ENCODE measurements around the gene CAMK2G.
A peak's percentile ranks its signal among the peaks of the same experiment; 100 is the strongest.

Gene CAMK2G

DNA sequence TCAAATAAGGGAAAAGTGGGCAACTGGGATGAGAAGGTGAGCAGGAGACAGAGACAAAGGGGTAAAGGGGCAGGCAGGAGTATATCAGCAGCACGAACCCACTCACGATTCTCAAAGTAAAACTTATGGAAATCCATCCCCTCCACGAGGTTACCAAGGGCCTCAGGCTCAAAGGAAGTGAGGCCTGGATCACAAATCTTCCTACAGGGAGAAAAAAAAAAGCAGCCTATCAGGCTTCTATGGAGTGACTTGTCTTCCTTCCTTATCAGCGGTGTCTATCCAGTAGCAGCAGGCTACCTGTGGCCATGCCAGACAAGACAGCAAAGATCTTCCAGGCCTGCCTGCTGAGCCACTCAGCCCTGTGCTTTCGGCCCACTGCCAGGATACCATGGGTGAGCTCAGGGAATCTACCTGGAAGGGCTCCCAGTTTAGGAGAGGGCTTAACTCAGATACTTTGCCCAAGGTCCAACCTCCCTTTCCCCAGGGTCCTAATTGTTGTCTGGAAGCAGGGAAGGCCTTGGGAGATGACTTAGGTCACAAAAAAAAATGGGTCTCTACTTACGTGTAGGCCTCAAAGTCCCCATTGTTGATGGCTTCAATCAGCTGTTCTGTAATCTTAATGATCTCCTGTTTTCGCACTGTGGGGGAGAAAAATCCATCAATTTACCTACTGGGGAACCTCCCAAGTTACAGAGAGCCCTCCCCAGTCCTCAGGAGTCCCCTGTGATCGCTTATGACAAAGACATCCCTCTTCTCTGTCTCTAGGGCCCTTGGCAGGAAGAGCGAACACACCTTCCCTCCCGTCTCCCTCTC is 57.2 kb downstream of the CAMK2G start:
- FAIRE-seq = no peak
- no peak for DNase-seq (ENCODE audit: insufficient read length, low spot score)

DNA sequence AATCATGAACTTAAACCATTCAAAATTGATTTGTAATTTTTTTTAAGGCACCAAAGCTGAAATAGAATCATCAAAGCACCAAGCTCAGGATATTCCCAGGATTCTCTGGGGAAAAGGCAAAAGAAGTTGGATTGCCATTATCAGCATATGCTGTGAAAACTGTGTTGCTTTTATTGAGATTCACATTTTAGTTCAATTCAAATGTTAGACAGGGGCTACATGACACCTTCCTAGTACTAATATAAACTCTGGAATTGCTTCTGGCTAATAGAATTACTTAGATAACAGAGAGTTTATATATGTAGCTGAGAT is 58.7 kb downstream of the CAMK2G start:
- no peak for FAIRE-seq
- DNase-seq (ENCODE audit: insufficient read length, low spot score) = no peak

DNA sequence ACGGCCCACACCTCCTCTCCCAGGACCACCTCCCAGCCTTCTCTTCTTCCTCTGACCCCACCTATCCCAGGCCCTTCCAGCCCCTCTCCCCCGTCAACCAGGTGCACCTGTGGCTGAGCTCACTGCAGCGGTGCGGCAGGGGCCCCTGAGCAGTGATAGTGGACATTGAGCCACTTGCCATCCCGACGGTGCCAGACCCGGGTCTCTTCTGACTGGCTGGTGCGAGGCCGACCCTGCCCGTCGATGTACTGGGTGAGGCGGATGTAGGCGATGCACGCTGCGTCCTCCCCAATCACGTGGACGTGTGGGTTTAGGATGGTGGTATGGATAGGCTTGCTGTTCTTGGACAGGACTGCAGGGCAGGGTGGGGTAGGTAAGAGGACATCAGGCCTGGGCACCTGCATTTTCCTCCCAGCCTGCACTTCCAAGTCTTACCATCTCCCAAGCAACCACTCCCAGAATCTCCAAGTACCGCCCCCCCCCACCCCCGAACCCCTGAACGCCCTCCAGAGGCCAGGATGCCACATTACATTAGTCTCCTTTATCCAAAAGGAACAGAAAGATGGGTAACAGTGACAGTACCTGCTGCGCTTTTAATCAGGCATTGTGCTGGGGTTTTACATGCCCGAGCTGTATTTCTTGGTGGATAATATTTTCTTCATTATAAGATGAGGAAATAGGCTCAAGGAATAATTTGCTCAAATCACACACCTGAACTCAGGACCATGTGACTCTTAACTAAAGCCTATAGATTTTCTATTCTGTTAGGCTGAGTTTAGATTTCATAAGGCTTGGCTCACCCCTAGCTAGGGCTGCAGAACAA is 59.2 kb downstream of the CAMK2G start:
- no peak for FAIRE-seq
- DNase-seq (ENCODE audit: insufficient read length, low spot score) = peak; percentile 24

DNA sequence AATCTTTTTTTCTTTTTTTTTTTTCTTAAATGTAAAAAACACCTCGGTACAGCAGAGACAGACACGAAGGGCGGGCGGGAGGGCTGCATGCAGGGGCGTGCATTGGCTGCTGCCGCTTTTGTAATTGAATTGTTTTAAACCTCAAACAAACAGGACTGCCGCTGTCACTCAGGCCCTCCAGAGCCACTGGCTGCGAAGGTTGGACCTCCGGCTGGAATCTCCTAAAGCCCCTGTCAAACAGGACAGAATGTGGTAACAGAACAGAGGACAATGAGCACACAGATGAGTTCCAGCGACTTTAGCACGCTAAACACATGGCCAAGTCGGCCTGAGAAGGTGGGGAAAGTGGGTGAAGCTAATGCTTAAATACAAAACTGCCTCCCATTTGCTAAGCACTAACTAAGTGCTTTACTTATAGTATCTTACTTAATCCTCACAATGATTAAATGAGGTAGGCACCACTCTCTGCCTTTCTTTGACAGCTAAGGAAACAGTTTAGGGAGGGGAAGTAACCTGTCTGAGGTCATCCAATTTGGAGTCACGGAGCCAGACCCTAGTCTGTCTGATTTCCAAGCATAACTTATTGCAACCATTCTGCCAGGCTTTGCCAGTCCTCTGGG is 60.0 kb downstream of the CAMK2G start:
- FAIRE-seq (no peak), DNase-seq (ENCODE audit: insufficient read length, low spot score) (no peak)

DNA sequence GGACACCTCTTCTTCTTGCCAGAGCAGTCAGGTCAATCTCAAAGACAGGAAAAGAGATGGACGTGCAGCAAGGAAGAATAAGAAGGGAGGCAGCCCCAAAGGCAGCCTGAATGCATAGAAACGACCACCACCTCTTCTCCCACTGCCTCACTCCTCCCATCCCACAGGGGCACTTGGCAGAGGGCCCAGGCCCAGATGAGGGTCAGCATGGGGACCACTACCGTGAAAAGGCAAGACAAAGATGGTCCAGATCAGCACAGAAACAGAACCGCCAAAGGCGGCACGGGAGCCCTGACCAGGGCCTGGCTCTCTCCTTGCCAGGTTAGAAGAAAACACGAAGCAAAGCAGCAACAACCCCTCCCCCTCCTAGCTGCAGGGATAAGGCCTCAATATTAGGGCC is 61.0 kb downstream of the CAMK2G start:
- DNase-seq (ENCODE audit: insufficient read length, low spot score) = no peak
- no peak for FAIRE-seq

DNA sequence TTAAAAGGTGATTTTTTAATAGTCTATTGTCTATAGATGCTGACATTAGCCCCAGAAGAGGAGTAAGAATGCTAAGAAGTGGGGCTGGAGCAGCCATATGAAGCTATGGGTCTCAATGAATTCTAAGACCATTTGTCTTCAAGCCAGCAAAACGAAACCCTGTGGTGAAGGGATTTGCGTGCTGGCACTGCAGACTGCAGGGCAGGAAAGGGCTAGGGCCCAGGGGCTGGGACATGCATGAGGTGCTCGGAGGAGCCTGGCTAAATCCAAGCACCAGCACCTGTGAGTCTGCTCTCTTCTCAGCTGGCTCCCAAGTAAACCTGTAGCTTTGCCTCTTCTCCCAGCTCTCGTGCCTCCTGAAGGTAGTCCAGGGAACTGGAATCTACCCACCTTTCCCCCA is 61.7 kb downstream of the CAMK2G start:
- FAIRE-seq (no peak), DNase-seq (ENCODE audit: insufficient read length, low spot score) (no peak)

DNA sequence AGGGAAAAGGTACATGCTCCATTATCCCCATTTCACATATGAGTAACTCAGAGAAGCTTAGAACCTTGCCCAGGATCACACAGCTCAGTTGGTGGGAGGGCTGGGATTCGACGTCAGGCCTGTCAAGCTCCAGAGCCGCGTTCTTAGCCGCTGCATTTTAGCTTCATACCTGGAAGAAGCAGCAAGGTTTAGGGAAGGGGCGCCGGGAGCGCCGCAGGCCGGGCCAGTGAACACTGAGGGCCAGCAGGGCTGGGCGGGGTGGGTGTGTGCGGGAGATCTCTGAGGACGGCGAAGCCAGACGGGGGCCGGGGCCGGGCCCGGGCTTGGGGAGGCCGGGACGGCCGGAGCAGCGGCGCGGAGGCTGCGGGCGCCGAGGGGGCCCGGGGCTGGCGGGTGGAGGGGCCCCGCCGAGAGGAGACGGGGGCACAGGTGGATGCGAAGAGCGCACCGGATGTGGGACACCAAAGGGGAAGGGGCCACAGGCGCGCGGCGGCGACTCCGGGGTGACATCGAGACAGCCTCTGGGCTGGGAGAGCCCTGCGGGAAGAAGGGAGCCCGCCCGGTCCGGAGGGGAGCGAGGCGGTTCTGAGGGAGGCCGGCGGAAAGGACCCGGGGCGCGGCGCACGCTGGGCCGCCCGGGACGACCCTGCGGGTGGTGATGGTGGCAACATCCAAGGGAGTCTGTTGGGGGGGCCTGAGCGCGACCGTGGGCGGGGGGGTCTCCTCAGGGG is 63.5 kb downstream of the CAMK2G start:
- DNase-seq (ENCODE audit: insufficient read length, low spot score) (peak; percentile 45), FAIRE-seq (peak; percentile 13)

DNA sequence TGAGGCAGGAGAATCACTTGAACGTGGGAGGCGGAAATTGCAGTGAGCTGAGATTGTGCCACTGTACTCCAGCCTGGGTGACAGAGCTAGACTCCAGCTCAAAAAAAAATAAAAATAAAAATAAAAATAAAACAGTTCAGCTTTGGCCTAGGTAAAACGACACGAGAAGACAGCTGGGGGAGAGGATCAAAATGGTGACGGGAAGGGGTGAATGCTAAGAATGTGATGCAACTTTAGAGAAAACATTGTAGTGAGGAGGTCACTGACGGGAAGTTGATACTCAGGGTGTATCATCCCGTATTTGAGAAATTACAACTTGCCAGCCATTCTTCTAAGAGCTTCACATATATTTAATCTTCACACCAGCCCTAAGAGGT is 64.0 kb downstream of the CAMK2G start:
- no peak for FAIRE-seq
- DNase-seq (ENCODE audit: insufficient read length, low spot score) = no peak

DNA sequence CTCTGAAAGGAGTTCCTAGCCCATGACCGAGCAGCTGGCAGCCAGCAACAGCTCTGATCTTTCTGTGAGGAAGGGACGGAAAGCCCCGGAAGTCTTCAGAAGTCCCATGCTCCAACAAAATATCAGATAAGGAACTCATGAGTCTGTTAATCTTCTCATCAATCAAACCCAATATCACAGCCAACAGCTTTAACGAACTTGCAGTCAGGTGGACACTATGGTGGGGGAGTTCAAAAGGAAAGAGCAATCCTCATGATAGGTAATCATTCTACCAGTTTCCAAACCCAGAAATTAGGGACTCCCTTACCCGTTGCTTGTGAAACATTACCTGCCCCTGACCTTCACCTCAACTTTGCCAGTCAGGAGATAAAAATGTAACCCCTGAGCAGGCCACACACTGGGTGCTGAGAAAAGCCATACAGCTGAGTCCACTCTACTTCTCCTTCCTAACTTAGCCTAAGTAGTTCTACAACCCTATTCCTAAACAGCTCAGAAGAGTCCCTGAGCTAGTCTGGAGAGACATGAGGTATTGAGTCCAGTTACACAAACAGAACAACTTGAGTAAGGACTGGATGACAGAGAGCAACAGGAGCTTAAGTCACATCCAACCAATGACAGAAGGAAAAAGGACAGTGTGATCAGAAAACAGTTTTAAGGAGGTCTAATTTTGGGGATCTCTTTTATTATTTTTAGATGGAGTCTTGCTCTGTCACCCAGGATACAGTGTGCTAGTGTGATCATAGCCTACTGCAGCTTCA is 65.1 kb downstream of the CAMK2G start:
- DNase-seq (ENCODE audit: insufficient read length, low spot score) (no peak), FAIRE-seq (no peak)

DNA sequence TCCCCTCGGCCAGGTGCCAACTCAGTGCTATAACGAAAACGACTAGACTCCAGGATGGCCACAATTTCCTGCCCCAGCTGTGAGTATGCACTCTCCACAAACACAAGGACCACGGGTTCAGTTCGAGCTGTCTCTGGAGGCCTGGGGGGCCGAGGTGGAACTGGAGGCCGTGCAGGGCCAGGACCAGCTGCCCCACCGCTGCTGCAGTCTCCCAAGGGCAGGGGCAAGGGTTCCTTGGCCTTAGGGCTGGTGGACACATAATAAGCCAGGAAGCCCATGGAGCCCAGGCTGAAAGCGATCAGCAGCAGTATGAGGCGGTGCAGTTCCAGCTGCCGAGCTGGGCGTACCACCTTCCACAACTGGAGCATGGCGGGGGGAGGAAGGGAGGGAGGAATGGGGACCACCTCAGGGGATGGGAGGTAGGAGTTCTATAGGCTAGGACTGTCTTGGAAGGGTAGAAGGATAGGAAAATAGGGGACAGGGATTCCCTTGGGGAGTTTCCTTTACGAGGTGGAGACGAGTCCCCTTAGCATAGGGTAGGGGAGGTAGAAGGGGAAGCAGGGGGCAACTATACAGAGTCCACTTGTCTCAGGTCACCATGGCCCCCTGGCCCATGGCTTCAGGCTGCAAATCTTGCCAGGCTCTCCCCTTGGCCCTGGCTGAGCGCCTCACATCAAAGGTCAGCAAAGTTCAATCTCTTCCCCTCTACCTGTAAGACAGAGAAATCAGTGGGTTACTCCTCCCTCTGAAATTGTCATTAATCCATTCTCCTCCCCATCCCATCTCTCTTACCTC is 66.1 kb downstream of the CAMK2G start:
- DNase-seq (ENCODE audit: insufficient read length, low spot score) = no peak
- FAIRE-seq = no peak

DNA sequence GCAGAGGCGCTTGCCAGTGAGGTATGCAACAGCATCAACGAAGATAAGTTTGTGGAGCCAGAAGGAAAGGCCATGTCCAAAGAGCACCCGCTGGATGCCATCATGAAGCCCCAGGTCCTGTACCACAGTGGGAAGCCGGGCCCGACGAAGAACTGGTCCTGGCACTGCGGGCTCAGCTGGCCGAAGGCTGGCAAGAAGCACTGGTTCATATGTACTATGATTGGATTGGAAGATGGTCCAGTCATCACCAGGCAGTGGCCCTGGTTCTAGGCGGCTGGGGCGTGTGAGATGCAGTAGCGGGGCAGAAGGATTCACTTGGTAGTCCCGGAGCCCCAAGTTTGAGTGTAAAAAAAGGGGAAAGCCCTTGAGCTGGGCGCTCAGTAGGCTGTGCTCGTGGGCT is 66.9 kb downstream of the CAMK2G start:
- FAIRE-seq (no peak), DNase-seq (ENCODE audit: insufficient read length, low spot score) (no peak)

DNA sequence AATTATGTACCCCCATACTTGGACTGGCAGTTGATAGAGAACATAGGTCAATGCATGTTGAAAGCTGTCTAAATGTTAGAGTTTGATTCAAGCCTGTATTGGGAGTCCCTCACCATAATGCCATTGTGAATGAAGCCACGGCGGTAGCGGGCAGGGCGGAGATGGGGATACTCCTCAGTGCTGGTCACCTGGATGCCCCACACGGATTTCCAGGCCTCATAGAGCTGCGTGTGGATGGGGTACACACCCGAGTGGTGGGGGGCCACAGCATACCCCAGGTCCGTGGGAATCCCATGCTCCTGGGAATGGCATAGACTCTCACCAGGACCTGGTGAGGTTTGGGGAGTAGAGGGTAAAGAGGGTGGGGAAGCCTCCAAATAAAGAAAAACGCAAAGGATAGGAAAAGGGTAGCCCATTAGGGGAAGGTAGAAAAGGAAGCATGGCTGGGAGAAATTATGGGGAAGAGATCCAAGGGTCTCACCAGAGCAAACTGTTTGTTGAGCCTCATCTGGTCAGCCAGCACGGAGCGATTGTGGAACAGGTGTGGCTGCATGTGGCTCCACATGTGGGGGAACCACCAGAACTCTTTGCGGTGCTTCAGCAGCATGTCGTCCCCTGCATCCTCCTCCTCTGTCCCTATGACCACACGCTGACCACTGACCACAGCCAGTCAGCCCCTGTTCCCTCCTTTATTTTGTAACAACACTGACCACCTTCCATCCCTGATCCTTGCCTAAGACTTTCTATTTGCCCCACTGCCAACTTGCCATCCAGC is 68.0 kb downstream of the CAMK2G start:
- FAIRE-seq = no peak

DNA sequence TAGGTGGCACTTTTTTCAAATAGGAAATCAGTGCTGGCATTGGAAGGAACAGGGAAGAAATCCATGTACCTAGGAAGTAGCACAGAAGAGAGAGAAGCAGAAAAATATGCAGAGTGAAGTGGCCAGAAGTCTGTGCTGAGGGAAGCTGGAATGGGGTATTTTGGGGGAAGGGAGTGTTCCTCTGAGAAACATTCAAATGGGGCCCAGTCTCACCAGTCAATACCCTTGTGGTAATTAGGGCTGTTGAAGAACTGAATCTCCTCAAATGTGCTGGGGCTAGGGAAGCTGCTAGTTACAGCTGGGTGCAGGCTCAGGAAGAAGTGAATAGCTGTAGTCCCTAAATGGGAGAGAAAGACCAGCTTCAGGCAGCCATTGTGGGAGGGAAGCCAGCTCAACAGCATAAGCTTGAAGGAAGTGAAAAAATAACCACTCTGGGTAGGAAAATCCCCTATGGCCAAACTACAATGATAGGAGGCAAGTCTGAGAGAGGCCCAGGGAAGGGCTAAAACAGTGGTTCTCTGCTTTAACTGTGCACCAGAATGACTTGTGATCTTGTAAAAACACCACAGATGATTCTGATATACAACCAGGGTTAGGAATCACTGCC is 70.6 kb downstream of the CAMK2G start:
- DNase-seq (ENCODE audit: insufficient read length, low spot score) = no peak
- FAIRE-seq = no peak

More for the DNA sequence above, 68.0 kb downstream of the CAMK2G start:
- DNase-seq (ENCODE audit: insufficient read length, low spot score) = no peak

DNA sequence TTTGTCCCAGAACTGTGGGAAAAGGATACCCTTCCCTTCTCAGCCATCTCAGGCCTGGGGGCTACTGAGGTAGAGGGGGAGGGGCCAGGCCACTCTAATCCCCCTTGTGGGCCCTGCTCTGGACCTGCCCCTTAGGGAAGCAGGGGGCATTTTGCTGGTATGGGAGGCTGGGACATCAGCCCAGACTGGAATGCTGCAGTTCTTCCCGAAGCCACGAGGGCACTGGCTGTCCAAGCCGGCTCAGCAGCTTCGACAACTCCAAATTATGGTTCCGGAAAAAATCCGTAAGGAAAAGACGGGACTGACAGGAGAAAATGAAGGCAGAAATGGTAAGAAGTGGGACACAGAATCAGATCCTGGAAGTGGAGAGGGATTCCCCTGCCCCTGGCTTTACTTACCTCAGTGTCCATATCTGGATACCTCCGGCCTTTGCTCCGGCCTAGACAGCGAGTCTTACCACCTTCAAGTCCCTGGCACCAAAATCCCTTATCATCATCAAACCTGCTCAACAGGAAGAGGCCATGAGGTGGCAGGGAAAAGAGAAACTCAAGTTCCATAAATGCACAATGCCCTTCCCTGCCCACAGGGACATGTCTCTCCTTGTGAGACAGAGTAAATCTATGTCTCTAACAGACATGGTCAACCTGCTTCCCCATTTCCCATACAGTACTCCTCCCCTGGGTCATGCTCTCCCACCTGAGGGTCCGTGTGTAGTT is 71.9 kb downstream of the CAMK2G start:
- FAIRE-seq = no peak
- DNase-seq (ENCODE audit: insufficient read length, low spot score) = no peak

DNA sequence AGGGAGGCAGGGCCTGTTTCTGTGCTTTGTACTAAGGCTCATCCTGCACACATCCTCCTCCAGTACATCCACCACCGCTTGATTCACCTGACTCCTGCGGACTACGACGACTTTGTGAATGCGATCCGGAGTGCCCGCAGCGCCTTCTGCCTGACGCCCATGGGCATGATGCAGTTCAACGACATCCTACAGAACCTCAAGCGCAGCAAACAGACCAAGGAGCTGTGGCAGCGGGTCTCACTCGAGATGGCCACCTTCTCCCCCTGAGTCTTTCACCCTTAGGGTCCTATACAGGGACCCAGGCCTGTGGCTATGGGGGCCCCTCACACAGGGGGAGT is 73.1 kb downstream of the CAMK2G start:
- DNase-seq (ENCODE audit: insufficient read length, low spot score) (no peak), FAIRE-seq (peak; percentile 31)

DNA sequence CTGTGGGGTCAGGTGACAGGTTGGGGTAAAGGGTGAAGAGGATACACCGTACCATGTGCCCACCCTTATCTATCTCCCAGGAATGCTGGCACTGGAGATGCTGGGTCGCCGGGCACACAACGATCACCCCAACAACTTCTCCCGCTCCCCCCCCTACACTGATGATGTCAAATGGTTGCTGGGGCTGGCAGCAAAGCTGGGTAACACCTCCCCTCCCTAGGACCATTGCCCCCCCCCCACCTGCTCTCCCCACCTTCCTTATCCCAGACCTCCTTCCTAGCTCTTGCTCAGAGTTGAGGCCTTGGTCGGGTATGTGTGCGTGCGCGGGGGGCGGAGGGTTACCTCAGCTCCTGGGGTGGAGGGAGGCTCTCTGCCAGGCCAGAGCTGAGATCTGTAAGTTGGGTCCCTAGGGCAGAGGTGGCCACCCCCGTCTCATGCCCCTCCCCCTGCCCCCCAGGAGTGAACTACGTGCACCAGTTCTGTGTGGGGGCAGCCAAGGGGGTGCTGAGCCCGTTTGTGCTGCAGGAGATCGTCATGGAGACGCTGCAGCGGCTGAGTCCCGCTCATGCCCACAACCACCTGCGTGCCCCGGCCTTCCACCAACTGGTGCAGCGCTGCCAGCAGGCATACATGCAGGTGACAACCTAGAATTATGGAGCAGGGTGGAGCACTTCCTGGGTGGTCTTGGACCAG is 73.6 kb downstream of the CAMK2G start:
- DNase-seq (ENCODE audit: insufficient read length, low spot score) (no peak), FAIRE-seq (no peak)

DNA sequence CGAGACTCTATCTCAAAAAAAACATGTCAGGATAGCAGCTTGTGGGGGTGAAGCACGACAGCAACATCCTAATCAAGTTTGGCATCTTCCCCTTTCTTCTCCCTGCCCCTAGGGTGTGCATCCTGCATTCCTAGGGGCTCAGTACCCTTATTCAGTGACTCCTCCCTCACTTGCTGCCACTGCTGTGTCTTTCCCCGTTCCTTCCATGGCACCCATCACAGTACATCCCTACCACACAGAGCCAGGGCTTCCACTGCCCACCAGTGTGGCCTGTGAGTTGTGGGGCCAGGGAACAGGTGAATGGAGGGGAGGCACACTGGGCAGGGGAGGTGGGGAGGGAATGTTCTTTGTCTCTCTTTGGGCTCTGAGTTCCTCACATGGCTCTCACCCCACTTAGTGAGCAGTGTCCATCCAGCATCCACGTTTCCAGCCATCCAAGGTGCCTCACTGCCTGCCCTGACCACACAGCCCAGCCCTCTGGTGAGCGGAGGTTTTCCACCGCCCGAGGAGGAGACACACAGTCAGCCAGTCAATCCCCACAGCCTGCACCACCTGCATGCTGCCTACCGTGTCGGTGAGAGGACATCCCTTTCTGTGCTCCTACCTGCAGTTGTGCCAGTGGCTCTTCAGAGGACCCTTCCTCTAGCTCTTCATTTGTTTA is 74.3 kb downstream of the CAMK2G start:
- FAIRE-seq = peak; percentile 20

More for the DNA sequence above, 74.3 kb downstream of the CAMK2G start:
- DNase-seq (ENCODE audit: insufficient read length, low spot score) = no peak

Measured in HTR-8/SVneo (cell line).